Calu3 (cell line): ENCODE measurements around the gene KLHL29. TPM values are rescaled to one million over a fixed set of nuclear protein-coding genes. Genes with fewer than 3 reads are reported as not detected.

Experiments used
- BruUV-seq: library from RNA; stranded (reverse); fragments of 400-500 nt; replicated peaks from 2 replicates; lab custom pipeline; 2021; lab: Mats Ljungman, UMichigan
- CTCF ChIA-PET: fragments of 300-600 bp; sonication (Branson Sonifier 250); formaldehyde crosslinking; loops from one replicate; lab custom pipeline; 2022; ENCODE audit warnings: antibody characterized with exemption; lab: Charles Lee
- DNase-seq: peaks from one replicate; pipeline ENCODE4 v3.0.0; 2022
- H3K27ac Mint-ChIP-seq: one replicate; pipeline ENCODE4 v1.8.0; 2022; ENCODE audit warnings: mixed read lengths; ENCODE audit not compliant: unreplicated experiment
- H3K27me3 Mint-ChIP-seq: one replicate; pipeline ENCODE4 v1.8.0; 2022; ENCODE audit warnings: mixed read lengths; ENCODE audit not compliant: unreplicated experiment
- H3K36me3 Mint-ChIP-seq: one replicate; pipeline ENCODE4 v1.8.0; 2022; ENCODE audit warnings: mild to moderate bottlenecking, moderate library complexity, mixed read lengths; ENCODE audit not compliant: insufficient read depth, unreplicated experiment
- H3K4me1 Mint-ChIP-seq: one replicate; pipeline ENCODE4 v1.8.0; 2022; ENCODE audit warnings: mild to moderate bottlenecking, low read depth, mixed read lengths; ENCODE audit not compliant: unreplicated experiment
- H3K4me3 Mint-ChIP-seq: one replicate; pipeline ENCODE4 v1.8.0; 2022; ENCODE audit warnings: mild to moderate bottlenecking, low read depth, moderate library complexity, mixed read lengths; ENCODE audit not compliant: unreplicated experiment
- H3K9me3 Mint-ChIP-seq: one replicate; pipeline ENCODE4 v1.8.0; 2022; ENCODE audit warnings: low read depth, mixed read lengths; ENCODE audit not compliant: unreplicated experiment
- intact Hi-C: fragments of 100-400 bp; cut with micrococcal nuclease; formaldehyde crosslinking; loops from one replicate; pipeline ENCODE4 v1.10.0; 2022; ENCODE audit not compliant: unreplicated experiment
- total RNA-seq: library from RNA; stranded (reverse); gene quantifications from 2 replicates; pipeline ENCODE4 v1.2.3, GENCODE V29; 2022
- TF ChIP-seq, protein P1 (sequence below): fragments of 200-600 bp; IDR thresholded peaks from one replicate; pipeline ENCODE4 v1.8.0; 2022; ENCODE audit warnings: antibody characterized with exemption; ENCODE audit not compliant: unreplicated experiment

The KLHL29 gene
- total RNA-seq, 1 experiment from 2014 or later: 11.9 TPM

- no peak overlapping the region for H3K4me3 Mint-ChIP-seq
- intact Hi-C loops: no loop called here
- TF ChIP-seq, protein P1, sequence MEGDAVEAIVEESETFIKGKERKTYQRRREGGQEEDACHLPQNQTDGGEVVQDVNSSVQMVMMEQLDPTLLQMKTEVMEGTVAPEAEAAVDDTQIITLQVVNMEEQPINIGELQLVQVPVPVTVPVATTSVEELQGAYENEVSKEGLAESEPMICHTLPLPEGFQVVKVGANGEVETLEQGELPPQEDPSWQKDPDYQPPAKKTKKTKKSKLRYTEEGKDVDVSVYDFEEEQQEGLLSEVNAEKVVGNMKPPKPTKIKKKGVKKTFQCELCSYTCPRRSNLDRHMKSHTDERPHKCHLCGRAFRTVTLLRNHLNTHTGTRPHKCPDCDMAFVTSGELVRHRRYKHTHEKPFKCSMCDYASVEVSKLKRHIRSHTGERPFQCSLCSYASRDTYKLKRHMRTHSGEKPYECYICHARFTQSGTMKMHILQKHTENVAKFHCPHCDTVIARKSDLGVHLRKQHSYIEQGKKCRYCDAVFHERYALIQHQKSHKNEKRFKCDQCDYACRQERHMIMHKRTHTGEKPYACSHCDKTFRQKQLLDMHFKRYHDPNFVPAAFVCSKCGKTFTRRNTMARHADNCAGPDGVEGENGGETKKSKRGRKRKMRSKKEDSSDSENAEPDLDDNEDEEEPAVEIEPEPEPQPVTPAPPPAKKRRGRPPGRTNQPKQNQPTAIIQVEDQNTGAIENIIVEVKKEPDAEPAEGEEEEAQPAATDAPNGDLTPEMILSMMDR: no peak
- H3K4me1 Mint-ChIP-seq: peaks cover 8% of the 10 kb centered on the region
- no peak overlapping the region for H3K27ac Mint-ChIP-seq
- CTCF ChIA-PET: no interaction called here
- no peaks in the 10 kb centered on the region for H3K36me3 Mint-ChIP-seq
- BruUV-seq: no TSS peak
- no peaks in the 10 kb centered on the region for H3K27me3 Mint-ChIP-seq
- H3K9me3 Mint-ChIP-seq: no peaks in the 10 kb centered on the region
- no peak for DNase-seq
Observed at GRCh38 chr2:23445450-23445868, 60.5 kb downstream of the KLHL29 start.

GRCh38 chr2:23446916-23447315 is 61.9 kb downstream of the KLHL29 start:
- CTCF ChIA-PET: no interaction called here
- Mint-ChIP-seq H3K36me3 (no peaks in the 10 kb centered on the region), H3K9me3 (no peaks in the 10 kb centered on the region), H3K27me3 (no peaks in the 10 kb centered on the region), H3K4me3 (no peak overlapping the region), H3K27ac (no peak overlapping the region), H3K4me1 (peaks cover 8% of the 10 kb centered on the region)
- intact Hi-C loops: no loop called here
- BruUV-seq: no TSS peak
- DNase-seq: no peak
- TF ChIP-seq, protein P1: no peak

DNA sequence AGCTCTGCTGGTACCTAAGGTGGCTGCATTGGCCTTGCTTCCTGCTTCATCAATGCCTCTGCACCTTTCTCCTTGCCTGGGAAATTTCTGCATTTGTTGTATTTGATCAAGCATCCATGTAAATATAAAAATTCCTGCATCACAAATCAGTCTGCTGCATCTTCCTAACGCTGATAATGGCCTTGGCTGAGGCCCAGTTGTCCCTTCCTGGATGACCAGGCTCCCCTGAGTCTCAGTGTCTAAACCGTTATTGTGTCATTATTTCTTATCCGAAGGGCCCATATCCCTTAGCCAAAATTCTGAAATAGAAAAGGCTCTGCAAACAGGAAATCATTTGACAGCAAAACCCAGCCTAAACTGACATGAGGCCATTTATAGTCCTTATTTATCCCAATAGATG is 62.4 kb downstream of the KLHL29 start:
- Mint-ChIP-seq H3K9me3 (no peaks in the 10 kb centered on the region), H3K27me3 (no peaks in the 10 kb centered on the region), H3K36me3 (no peaks in the 10 kb centered on the region), H3K27ac (no peak overlapping the region), H3K4me3 (no peak overlapping the region), H3K4me1 (peaks cover 8% of the 10 kb centered on the region)
- BruUV-seq: no TSS peak
- intact Hi-C loops: no loop called here
- CTCF ChIA-PET: no interaction called here
- TF ChIP-seq, protein P1: no peak
- no peak for DNase-seq

- DNase-seq: no peak
- no TSS peak for BruUV-seq
- CTCF ChIA-PET: no interaction called here
- intact Hi-C loops: no loop called here
- H3K4me1 Mint-ChIP-seq: peaks cover 8% of the 10 kb centered on the region
- H3K36me3 Mint-ChIP-seq: no peaks in the 10 kb centered on the region
- H3K9me3 Mint-ChIP-seq: no peaks in the 10 kb centered on the region
- no peaks in the 10 kb centered on the region for H3K27me3 Mint-ChIP-seq
- TF ChIP-seq, protein P1: no peak
- no peak overlapping the region for H3K4me3 Mint-ChIP-seq
- H3K27ac Mint-ChIP-seq: no peak overlapping the region
Observed at GRCh38 chr2:23448906-23449305, 63.9 kb downstream of the KLHL29 start.

GRCh38 chr2:23449413-23449812 is 64.4 kb downstream of the KLHL29 start:
- no TSS peak for BruUV-seq
- Mint-ChIP-seq H3K4me1 (peaks cover 8% of the 10 kb centered on the region), H3K36me3 (no peaks in the 10 kb centered on the region), H3K27ac (no peak overlapping the region), H3K4me3 (no peak overlapping the region), H3K27me3 (no peaks in the 10 kb centered on the region), H3K9me3 (no peaks in the 10 kb centered on the region)
- CTCF ChIA-PET: no interaction called here
- intact Hi-C loops: no loop called here
- TF ChIP-seq, protein P1: no peak
- DNase-seq: no peak
